GDM1 (cell line): ENCODE results near the gene MMP25.
"Not testable (repeated sequence)": the region's sequence is repeated elsewhere in the genome, so short reads cannot be mapped to it uniquely, and the experiment has no call there.

Experiments used
- DNase-seq: peaks from one replicate; lab custom pipeline; 2025; lab: John Stamatoyannopoulos, UW

Gene MMP25

GRCh38 chr16:3072576-3073263 lies 26.4 kb downstream of the MMP25 start:
- not testable (repeated sequence) for DNase-seq

GRCh38 chr16:3073448-3073847 lies 27.1 kb downstream of the MMP25 start:
- no peak for DNase-seq

- DNase-seq = peak; percentile 53
Observed at GRCh38 chr16:3074860-3075522, 28.6 kb downstream of the MMP25 start.

- DNase-seq = no peak
Observed at GRCh38 chr16:3075523-3075915, 29.2 kb downstream of the MMP25 start.

DNA sequence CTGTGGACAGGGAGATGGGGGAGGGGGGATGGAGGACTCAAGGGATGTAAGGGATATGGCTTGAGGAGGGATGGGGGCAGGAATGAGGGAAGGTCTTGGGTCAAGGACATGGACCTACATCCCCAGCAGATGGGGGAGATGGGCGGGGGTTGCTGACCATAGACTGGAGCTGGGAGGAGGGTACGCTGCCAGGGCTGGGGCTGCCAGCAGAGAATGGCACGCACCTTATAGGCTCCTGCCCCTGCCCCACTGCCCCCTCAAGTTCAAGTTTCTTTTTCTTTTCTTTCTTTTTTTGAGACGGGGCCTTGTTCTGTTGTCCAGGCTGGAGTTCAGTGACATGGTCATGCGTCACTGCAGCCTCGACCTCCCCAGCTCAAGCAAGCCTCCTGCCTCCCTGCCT lies 29.6 kb downstream of the MMP25 start:
- not testable (repeated sequence) for DNase-seq

GRCh38 chr16:3076577-3076976 lies 30.2 kb downstream of the MMP25 start:
- DNase-seq = no peak

- DNase-seq = no peak
Observed at GRCh38 chr16:3080024-3080423, 33.7 kb downstream of the MMP25 start.

GRCh38 chr16:3081957-3082356 lies 35.6 kb downstream of the MMP25 start:
- not testable (repeated sequence) for DNase-seq

- not testable (repeated sequence) for DNase-seq
Observed at GRCh38 chr16:3083408-3083807, 37.0 kb downstream of the MMP25 start.

- no peak for DNase-seq
Observed at GRCh38 chr16:3084491-3084890, 38.1 kb downstream of the MMP25 start.

- DNase-seq = no peak
Observed at GRCh38 chr16:3084969-3085670, 38.8 kb downstream of the MMP25 start.

GRCh38 chr16:3085868-3086595 lies 39.7 kb downstream of the MMP25 start:
- DNase-seq = no peak

- peak; percentile 40 for DNase-seq
Observed at GRCh38 chr16:3086596-3087242, 40.4 kb downstream of the MMP25 start.

GRCh38 chr16:3087243-3088235 lies 41.2 kb downstream of the MMP25 start:
- DNase-seq = peak; percentile 68

DNA sequence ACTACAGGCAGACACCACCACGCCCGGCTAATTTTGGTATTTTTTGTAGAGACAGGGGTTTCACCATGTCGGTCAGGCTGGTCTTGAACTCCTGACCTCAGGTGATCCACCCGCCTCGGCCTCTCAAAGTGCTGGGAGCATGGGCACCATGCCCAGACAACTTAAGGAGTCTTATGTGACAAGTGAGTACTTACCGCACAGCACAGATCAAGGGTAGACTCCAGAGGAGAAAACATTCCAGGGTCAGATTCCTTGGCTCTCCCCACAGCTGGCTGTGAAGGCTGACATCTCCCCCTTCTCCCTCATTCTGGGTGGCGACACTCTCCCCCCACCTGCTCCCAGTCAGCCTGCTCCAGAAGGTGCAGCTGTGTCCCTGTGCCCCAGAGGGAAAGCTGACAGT lies 42.1 kb downstream of the MMP25 start:
- no peak for DNase-seq

DNA sequence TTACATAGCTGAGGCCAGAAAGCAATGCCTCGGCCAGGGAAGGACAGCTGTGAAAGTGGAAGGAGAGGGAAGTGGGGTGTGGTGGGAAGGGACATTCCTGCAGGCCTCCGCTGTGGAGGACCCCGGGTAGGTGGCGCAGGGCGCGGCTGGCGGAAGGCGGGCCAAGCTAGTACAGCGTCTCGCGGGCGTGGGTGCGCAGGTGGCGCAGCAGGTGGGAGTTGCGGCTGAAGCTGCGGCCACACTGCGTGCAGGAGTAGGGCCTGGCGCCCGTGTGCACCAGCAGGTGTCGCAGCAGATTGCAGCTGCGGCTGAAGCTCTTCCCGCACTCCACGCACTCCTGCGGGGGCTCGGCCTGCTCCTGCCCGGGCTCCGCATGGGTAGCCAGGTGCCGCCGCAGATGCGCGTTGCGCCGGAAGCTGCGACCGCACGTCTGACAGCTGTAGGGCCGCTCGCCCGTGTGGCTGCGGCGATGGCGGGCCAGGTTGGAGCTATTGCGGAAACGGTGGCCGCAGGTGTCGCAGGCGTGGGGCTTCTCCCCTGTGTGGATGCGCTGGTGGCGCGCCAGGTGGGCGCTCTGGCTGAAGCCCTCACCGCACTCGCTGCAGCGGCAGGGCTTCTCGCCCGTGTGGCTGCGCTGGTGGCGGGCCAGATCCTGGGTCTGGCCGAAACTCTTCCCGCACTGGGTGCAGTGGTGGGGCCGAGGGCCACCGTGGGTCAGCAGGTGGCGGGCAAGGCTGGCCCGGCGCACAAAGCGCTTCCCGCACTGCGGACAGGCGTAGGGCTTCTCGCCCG lies 42.8 kb downstream of the MMP25 start:
- DNase-seq = no peak

DNA sequence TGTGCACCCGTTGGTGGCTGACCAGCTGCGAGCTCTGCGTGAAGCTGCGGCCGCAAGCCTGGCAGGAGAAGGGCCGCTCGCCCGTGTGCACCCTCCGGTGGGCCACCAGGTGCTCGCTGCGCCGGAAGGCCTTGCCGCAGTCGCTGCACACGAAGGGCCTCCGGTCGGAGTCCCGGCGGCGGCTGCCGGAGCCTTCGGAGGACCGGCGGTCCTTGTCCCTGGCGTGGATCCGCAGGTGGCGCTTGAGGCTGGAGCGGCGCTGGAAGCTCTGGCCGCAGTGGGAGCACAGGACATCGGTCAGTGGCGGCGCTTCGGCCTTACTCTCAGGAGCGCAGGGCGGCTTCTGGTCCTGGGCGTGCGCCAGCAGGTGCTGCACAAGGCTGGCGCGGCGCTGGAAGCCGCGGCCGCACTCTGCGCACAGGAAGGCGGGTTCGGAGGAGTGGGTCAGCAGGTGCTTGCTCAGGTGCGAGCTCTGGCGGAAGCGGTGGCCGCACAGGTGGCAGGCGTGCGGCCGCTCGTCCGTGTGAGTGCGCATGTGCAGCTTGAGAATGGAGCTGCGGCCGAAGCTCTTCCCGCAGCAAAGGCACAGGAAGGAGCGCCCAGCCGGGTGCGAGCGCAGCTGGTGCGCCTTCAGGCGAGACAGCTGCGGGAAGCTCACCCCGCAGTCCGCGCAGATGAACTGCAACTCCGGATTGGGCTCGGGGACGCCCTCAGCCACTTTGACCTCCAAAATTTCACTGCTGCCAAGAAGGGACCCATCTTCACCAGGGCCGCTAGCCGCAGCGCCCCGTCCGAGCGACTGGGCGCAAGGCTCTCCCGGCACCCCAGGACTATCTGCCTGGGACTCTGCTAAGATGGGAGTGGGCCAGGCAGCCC lies 43.6 kb downstream of the MMP25 start:
- DNase-seq = no peak

DNA sequence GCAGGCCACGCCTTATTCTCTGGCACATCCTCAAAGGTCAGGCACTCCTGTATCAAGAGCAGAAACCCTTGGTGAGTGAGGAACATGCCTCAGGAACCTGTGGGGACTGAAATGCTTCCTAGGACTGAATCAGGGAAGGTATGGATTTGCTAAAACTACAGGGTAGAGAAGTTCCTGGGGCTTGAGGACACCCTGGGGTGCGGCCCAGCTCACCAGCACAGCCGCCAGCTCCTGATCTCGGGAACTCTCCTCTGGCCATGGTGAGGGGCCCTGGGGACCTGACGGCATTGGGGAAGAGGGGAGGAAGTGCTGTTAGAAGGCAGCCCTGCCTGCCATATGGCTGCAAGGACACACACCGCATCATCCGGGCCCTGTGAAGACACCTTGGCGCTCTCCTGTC lies 45.2 kb downstream of the MMP25 start:
- DNase-seq = no peak

- DNase-seq = no peak
Observed at GRCh38 chr16:3092501-3092941, 46.2 kb downstream of the MMP25 start.
